Uterus (tissue), 2 donors: ENCODE results near the gene FMNL3.

Experiments
- CTCF ChIP-seq, 4 experiments: fragments of 200-600 bp in 2 of 4; fragments of 450-650 bp in 2 of 4; sonication (generic) in 2 of 4; IDR thresholded peaks; one replicate each; pipeline ENCODE4 v1.5.1; 2016 to 2019; ENCODE audit warnings: antibody characterized with exemption in 4 of 4, mild to moderate bottlenecking in 2 of 4, moderate library complexity in 1 of 4
- POLR2A ChIP-seq, 2 donors: fragments of 450-650 bp; IDR thresholded peaks; one replicate each; pipeline ENCODE4 v1.6.1; 2016; ENCODE audit warnings: antibody characterized with exemption in 2 of 2, mild to moderate bottlenecking in 1 of 2, moderate library complexity in 1 of 2

- TF ChIP-seq CTCF (IDR thresholded peaks at IDR 0.05) (no peak), POLR2A (IDR thresholded peaks at IDR 0.05) (no peak)
These were observed 60.8 kb downstream of the FMNL3 start for GRCh38 chr12:49646331-49646830.
